Measurements from ENCODE around the gene TBC1D8. TPM values are rescaled to one million over a fixed set of nuclear protein-coding genes. Genes with fewer than 3 reads are reported as not detected.

The TBC1D8 gene
- total RNA-seq, 1 experiment from 2014 or later, result 139 TPM

DNA sequence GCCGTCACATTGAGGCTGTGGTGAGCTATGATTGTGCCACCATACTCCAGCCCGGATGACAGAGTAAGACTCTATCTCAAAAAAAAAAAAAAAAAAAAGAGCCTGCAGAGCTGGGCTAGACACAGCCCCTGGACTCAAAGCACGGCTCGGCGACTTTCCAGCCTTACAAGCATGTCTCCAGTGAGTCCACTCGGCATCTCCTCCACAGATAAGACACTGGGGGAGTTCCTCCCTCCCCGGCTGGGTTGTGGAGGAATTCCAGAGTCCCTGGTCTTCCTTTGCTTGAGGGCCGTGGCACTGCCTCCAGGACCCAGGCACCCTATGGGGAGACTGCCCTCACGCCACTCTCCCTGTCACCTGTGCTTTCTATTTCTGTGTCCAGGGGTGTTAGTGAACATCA lies 180.0 kb downstream of the TBC1D8 start:
- no peak for ATAC-seq
- H3K27me3 ChIP-seq (ENCODE audit: control insufficient read depth, insufficient read depth, low read length), result no peaks in the 10 kb centered on the region
- in situ Hi-C loops (cut with HindIII; ENCODE audit: low pct_unique_long_range_greater_than_20kb, low sequenced_read_pairs), result no loop called here
- DNase-seq (ENCODE audit: low read depth, low spot score), result no peak
- TF ChIP-seq SIN3A (IDR thresholded peaks at IDR 0.05; ENCODE audit: borderline replicate concordance, insufficient read depth, low read depth, low read length), result no peak
- no peak for TF ChIP-seq POLR2AphosphoS5 (IDR thresholded peaks at IDR 0.05; ENCODE audit: low read depth, low read length)
- TF ChIP-seq, protein P1, sequence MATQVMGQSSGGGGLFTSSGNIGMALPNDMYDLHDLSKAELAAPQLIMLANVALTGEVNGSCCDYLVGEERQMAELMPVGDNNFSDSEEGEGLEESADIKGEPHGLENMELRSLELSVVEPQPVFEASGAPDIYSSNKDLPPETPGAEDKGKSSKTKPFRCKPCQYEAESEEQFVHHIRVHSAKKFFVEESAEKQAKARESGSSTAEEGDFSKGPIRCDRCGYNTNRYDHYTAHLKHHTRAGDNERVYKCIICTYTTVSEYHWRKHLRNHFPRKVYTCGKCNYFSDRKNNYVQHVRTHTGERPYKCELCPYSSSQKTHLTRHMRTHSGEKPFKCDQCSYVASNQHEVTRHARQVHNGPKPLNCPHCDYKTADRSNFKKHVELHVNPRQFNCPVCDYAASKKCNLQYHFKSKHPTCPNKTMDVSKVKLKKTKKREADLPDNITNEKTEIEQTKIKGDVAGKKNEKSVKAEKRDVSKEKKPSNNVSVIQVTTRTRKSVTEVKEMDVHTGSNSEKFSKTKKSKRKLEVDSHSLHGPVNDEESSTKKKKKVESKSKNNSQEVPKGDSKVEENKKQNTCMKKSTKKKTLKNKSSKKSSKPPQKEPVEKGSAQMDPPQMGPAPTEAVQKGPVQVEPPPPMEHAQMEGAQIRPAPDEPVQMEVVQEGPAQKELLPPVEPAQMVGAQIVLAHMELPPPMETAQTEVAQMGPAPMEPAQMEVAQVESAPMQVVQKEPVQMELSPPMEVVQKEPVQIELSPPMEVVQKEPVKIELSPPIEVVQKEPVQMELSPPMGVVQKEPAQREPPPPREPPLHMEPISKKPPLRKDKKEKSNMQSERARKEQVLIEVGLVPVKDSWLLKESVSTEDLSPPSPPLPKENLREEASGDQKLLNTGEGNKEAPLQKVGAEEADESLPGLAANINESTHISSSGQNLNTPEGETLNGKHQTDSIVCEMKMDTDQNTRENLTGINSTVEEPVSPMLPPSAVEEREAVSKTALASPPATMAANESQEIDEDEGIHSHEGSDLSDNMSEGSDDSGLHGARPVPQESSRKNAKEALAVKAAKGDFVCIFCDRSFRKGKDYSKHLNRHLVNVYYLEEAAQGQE (IDR thresholded peaks at IDR 0.05; ENCODE audit: insufficient read depth in 1 of 2, low read depth in 2 of 2, low read length in 1 of 2), result no peak
- TF ChIP-seq TCF7L2 (IDR thresholded peaks at IDR 0.05; ENCODE audit: low read depth, low read length), result no peak
- TF ChIP-seq, protein P2, sequence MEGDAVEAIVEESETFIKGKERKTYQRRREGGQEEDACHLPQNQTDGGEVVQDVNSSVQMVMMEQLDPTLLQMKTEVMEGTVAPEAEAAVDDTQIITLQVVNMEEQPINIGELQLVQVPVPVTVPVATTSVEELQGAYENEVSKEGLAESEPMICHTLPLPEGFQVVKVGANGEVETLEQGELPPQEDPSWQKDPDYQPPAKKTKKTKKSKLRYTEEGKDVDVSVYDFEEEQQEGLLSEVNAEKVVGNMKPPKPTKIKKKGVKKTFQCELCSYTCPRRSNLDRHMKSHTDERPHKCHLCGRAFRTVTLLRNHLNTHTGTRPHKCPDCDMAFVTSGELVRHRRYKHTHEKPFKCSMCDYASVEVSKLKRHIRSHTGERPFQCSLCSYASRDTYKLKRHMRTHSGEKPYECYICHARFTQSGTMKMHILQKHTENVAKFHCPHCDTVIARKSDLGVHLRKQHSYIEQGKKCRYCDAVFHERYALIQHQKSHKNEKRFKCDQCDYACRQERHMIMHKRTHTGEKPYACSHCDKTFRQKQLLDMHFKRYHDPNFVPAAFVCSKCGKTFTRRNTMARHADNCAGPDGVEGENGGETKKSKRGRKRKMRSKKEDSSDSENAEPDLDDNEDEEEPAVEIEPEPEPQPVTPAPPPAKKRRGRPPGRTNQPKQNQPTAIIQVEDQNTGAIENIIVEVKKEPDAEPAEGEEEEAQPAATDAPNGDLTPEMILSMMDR (IDR thresholded peaks at IDR 0.05), result no peak
- H3K4me1 ChIP-seq (ENCODE audit: control insufficient read depth, insufficient read depth, low read length), result no peaks in the 10 kb centered on the region
- intact Hi-C loops (cut with micrococcal nuclease; ENCODE audit: unreplicated experiment), result no loop called here
- no peak overlapping the region for H3K27ac ChIP-seq (ENCODE audit: low read length)
- ChIA-PET CTCF (no interaction called here), POLR2A (no interaction called here)
- no peaks in the 10 kb centered on the region for H3K9me3 ChIP-seq (ENCODE audit: control insufficient read depth, insufficient read depth, low read depth, low read length)
- no peak overlapping the region for H3K4me3 ChIP-seq (ENCODE audit: low read depth in 2 of 2, low read length in 2 of 2)
- BruUV-seq (replicated peaks), result no TSS peak
- H3K36me3 ChIP-seq (ENCODE audit: control insufficient read depth, insufficient read depth, low read length), result peaks cover 4% of the 10 kb centered on the region; the same call in 1 of the 2 replicates

DNA sequence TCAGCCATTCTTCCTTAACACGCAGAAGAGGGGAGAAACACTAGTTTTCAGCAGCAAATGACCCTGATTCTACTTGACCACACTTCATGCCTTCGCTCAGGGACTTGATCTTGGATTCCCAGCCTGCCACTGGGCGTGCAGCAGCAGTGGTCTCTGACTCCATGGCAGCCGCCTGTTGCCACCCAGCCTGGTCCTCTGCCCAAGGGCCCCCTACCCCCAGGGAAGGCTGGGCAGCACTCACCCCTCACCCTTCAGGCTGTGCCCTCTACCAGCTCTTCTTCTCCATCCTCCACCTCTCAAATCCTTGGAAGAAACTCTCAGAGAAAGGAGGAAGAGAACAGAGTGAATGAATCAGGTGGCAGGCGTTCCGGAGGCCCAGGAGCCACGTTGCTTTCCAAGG lies 181.2 kb downstream of the TBC1D8 start:
- intact Hi-C loops (cut with micrococcal nuclease; ENCODE audit: unreplicated experiment) (no loop called here), in situ Hi-C loops (cut with HindIII; ENCODE audit: low pct_unique_long_range_greater_than_20kb, low sequenced_read_pairs) (no loop called here)
- ChIA-PET POLR2A (no interaction called here), CTCF (no interaction called here)
- ATAC-seq, result no peak
- Histone ChIP-seq H3K9me3 (ENCODE audit: control insufficient read depth, insufficient read depth, low read depth, low read length) (no peaks in the 10 kb centered on the region), H3K27me3 (ENCODE audit: control insufficient read depth, insufficient read depth, low read length) (no peaks in the 10 kb centered on the region), H3K4me1 (ENCODE audit: control insufficient read depth, insufficient read depth, low read length) (no peaks in the 10 kb centered on the region), H3K36me3 (ENCODE audit: control insufficient read depth, insufficient read depth, low read length) (no peaks in the 10 kb centered on the region), H3K27ac (ENCODE audit: low read length) (no peak overlapping the region), H3K4me3 (ENCODE audit: low read depth in 2 of 2, low read length in 2 of 2) (no peak overlapping the region)
- DNase-seq (ENCODE audit: low read depth, low spot score), result no peak
- TF ChIP-seq, protein P2 (IDR thresholded peaks at IDR 0.05), result no peak
- TF ChIP-seq SIN3A (IDR thresholded peaks at IDR 0.05; ENCODE audit: borderline replicate concordance, insufficient read depth, low read depth, low read length) (no peak), TCF7L2 (IDR thresholded peaks at IDR 0.05; ENCODE audit: low read depth, low read length) (no peak), POLR2AphosphoS5 (IDR thresholded peaks at IDR 0.05; ENCODE audit: low read depth, low read length) (no peak)
- TF ChIP-seq, protein P1 (IDR thresholded peaks at IDR 0.05; ENCODE audit: insufficient read depth in 1 of 2, low read depth in 2 of 2, low read length in 1 of 2), result no peak
- no TSS peak for BruUV-seq (replicated peaks)

Data from Panc1 (cell line).